NCI-H1048 (cell line): ENCODE data around the gene UNC5A.

Experiments used
- DNase-seq: peaks from one replicate; lab custom pipeline; 2025; lab: John Stamatoyannopoulos, UW

UNC5A gene

GRCh38 chr5:176800024-176800423 lies 10.3 kb upstream of the UNC5A start:
- no peak for DNase-seq

- no peak for DNase-seq
Observed at GRCh38 chr5:176802116-176802784, 8.1 kb upstream of the UNC5A start.

GRCh38 chr5:176803068-176803942 lies 7.1 kb upstream of the UNC5A start:
- DNase-seq: no peak

GRCh38 chr5:176803943-176804498 lies 6.3 kb upstream of the UNC5A start:
- DNase-seq: no peak

- no peak for DNase-seq
Observed at GRCh38 chr5:176806137-176806536, 4.2 kb upstream of the UNC5A start.

- no peak for DNase-seq
Observed at GRCh38 chr5:176809544-176810080, 747 bp upstream of the UNC5A start.

DNA sequence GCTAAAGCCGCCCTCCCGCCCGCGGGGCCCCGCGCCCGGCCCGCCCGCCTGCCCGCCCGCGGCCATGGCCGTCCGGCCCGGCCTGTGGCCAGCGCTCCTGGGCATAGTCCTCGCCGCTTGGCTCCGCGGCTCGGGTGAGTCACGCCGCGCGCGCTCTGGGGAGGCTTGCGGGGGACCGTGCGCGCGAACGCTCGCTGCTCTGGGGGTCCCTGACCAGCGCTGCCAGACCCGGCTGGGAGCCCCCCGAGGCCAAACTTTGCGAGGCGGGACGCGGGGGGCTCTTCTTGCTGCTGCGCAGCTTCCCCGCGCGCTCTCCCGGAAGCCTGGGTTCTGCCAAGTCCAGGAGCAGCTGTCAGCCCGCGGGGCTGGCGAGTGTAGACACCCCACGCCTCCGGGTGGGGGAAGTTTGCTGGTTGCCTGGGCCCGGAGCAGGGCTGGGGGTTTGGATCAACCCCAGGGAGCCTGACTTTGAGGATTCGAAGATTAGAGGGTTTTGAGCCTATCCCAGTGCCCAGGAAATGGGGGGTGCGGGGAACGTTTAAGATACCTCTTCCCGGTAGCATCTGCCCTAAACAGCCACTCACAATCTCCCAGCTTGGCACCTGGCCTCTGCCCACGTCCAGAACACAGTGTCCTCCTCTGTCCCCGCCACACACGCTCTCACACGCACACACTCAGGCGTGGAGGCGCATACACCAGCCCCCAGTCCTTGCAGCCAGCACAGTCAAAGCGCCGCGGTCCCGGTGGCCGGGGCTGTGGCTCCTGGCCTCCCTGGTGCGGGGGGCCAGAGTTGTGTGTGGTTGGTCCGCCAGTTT lies 535 bp downstream of the UNC5A start:
- DNase-seq: no peak

DNA sequence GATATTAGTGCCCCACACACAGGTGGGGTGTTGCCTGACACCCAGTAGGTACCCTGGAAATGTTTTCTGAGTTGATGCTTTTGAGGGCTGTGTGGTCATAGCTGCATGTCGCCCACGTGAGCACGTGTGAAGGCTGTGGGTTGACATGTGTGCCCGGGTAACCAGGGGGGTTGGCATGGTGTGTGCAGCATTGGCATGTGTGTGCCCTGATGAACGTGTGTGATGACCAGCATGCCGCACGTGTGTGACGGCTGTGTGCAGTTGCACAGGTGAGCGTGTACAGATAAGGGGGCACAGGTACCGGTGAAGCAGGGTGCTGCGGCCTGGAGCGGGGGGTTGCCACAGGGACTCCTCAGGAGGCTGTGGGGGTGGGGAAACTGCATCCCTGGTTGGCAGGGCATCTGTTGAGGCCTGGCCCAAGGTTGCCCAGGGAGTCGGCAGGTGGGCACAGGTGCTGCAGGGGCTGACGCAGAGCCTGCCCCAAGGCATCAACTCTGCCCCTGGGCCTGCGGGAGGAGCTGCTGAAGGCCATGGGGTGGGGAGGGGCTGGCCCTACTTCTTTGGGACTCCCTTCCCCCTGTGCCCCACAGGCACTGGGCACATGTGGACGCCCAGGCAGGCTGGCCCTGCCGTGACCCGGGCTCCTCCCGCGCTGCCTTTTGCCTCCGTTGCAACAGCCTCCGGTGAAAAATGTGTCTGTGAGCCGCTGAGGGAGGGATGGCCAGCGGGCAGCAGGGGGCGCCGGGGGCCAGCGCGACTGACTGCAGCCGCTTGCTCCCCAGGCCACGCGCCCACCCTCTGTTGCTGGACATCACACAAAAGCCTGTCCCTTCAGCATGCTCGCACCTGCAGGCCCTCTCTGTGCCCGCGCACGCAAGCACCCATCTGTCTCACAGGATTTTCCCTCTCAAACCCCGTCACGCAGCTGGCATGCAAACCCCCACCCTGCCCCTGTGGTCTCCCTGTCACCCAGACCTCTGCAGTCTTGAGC lies 2.2 kb downstream of the UNC5A start:
- DNase-seq: no peak

GRCh38 chr5:176813587-176814312 lies 3.4 kb downstream of the UNC5A start:
- DNase-seq: no peak

- DNase-seq: no peak
Observed at GRCh38 chr5:176814313-176814685, 3.9 kb downstream of the UNC5A start.

GRCh38 chr5:176814836-176815438 lies 4.6 kb downstream of the UNC5A start:
- no peak for DNase-seq

- DNase-seq: no peak
Observed at GRCh38 chr5:176816043-176816745, 5.8 kb downstream of the UNC5A start.

GRCh38 chr5:176816791-176817347 lies 6.5 kb downstream of the UNC5A start:
- no peak for DNase-seq

DNA sequence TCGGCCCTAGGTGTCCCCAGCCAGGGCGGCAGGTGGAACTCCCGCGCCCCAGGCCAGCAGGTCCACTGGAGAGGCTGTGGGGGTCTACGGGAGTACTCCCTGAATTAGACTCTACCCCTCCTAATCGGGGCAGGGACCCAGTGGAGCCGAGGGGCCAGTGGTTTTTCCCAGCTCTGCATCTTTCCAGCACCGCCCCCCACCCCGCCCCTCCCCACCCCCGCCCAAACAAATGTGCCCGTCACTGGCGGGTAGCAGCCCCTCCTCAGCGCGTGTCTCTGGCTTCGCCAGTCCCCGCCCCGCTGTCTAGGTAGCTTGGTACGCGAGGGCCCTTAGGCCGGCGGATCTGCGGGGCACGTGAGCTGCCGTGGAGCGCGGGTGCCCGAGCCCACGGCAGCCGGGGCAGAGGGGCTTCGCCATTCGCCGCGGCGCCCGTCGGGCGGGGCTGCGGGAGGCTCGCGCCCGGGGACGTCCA lies 7.0 kb downstream of the UNC5A start:
- no peak for DNase-seq

DNA sequence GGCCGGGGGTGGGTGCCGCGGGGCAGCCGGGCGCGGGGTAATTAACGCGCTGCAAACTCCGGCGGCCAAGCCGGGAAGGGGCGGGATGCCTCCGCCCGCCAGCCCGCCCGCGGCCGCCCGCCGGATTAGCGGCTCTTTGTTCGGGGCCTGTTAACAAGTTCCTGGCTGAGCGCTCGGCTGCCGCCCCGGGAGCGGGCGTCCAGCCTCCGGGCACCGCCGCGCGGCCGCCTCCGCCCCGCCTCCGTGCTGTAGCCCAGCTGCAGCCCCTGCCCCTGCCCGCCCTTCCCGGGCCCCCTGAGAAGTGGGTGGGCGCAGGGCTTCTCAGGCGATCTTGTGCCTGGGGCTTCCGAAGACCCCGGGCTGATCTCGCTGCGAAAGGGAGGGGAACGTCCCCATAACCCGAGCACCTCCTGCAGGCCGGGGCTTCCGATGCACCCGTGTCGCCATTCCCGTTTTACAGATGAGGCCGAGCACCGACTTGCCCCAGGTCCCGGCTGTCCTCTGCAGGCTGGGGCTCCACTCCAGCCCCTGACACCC lies 7.5 kb downstream of the UNC5A start:
- DNase-seq: no peak

DNA sequence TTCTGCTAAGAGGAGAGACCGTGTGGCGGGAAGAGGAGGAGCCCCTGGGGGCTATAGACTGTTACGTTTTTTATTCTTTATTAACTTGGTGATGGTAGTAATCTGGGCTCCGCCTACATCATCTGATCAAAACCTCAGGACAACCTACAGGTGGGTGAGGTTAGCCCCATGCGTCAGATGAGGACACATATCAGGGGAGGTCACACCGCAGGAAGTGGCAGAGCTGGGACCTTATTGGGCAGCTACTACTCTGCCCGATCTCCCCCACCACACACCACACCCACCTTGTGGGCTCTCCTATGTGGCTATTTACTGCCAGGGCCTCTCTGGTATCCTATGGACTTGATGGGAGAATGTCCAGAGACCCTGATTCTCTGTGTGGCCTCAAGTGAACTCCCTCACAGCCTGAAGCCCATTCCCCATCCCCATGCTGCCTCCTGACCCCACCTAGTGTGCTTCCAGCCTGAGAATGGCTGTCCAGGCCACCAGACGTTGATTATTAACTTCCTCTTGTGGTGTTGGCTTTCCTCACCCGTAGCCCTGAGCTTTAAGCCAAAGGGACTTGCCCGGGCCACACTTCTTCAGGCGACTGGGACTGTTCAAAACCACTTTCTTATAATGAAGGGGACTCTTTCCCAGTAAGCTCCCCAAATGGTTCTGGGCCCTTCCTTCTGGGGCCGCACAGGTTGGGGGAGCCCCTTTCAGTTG lies 8.2 kb downstream of the UNC5A start:
- no peak for DNase-seq

- DNase-seq: no peak
Observed at GRCh38 chr5:176819476-176819875, 9.1 kb downstream of the UNC5A start.

- DNase-seq: no peak
Observed at GRCh38 chr5:176820937-176821336, 10.6 kb downstream of the UNC5A start.
